T follicular helper cell (primary cell): ENCODE data around the gene TOMM22.
"Not testable (repeated sequence)": the region's sequence is repeated elsewhere in the genome, so short reads cannot be mapped to it uniquely, and the experiment has no call there.

Experiments used
- DNase-seq: peaks from one replicate; pipeline ENCODE4 v3.0.0-alpha.2; 2020; ENCODE audit warnings: low read depth
- total RNA-seq, 2 experiments: gene quantifications; one replicate each; lab custom pipeline; 2026; lab: John Stamatoyannopoulos, UW

Gene TOMM22
- total RNA-seq = 64.1 to 169 reads per million in 2 experiments

- DNase-seq = peak; percentile 71
Observed at GRCh38 chr22:38681582-38682335, at the start of gene TOMM22. Gene TOMM22 (plus strand): TSS chr22:38681957. CDS start chr22:38681979, 22 bp downstream.

GRCh38 chr22:38632528-38632927, 49.2 kb upstream of the TOMM22 start:
- DNase-seq = no peak

- DNase-seq = no peak
Observed at GRCh38 chr22:38638216-38638615, 43.5 kb upstream of the TOMM22 start.

DNA sequence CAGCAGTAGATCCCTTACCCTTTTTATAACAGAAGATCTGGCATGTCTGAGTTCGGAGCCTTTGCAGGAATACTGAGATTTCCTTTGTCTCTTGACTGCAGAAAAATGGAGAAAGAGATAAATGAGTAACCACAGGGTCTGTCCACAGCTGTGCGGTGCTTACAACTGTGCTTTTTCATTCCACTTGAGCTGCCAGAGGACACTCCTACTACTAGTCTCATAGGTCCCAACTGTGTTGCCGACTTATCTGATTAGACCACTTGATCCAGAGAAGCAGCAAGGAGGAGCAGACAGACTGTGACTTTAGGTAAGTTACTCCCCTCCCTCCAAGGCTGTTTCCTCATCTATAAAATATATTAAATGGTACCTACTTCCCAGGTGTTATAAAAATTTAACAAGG, 43.0 kb upstream of the TOMM22 start:
- no peak for DNase-seq

GRCh38 chr22:38641476-38642040, 40.2 kb upstream of the TOMM22 start:
- DNase-seq = no peak

DNA sequence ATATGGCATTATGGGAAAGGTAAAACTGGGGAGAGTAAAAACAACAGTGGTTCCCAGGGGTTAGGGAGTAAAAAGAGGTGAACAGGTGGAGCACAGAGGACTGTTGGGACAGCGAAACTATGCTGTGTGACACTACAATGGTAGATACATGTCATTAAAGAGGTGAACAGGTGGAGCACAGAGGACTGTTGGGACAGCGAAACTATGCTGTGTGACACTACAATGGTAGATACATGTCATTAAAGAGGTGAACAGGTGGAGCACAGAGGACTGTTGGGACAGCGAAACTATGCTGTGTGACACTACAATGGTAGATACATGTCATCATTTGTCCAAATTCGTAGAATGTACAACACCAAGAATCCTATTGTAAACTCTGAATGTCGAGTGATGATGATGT, 37.5 kb upstream of the TOMM22 start:
- not testable (repeated sequence) for DNase-seq

GRCh38 chr22:38645430-38645829, 36.3 kb upstream of the TOMM22 start:
- no peak for DNase-seq

DNA sequence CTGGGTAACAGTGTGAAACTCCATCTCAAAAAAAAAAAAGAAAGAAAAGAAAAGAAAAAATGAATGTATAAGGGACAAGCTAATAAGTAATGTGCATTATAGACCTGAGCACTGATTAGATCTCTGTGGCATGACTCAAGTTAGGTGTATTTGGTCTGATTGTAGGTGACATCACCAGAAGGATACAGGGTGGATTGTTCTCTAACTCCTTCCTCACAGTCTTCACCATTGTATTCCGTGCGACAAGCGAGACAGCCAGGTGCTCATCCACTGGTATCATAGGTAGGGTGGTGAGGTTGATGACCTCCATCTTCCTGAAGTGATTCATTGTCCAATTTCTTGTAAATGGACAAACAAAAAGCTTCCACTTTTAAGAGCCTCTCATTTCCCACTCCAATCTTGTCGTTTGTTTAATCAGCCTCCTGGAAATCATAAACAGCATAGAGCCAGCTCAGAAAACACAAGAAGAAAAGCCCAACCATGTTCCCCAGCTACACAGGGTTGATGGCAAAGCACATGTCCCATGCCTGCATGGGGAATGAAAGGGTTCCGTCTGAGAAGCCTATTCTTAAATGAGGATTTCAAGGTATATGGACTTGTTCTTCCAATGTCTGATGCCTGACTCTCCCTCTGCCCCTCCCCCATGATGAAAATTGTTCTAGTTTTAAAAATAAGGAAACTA, 31.8 kb upstream of the TOMM22 start:
- DNase-seq = no peak

DNA sequence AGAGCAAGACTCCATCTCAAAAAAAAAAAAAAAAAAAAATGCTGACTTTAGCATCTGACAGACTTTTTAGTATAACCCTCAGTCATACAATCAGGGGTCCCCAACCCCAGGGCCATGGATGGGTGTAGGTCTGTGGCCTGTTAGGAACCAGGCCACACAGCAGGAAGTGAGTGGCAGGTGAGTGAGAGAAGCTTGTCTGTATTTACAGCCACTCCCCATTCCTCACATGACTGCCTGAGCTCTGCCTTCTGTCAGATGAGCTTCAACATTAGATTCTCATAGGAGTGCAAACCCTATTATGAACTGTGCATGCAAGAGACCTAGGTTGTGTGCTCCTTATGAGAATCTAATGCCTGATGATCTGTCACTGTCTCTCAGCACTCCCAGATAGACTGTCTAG, 28.9 kb upstream of the TOMM22 start:
- DNase-seq = no peak

- DNase-seq = no peak
Observed at GRCh38 chr22:38653741-38654140, 28.0 kb upstream of the TOMM22 start.

DNA sequence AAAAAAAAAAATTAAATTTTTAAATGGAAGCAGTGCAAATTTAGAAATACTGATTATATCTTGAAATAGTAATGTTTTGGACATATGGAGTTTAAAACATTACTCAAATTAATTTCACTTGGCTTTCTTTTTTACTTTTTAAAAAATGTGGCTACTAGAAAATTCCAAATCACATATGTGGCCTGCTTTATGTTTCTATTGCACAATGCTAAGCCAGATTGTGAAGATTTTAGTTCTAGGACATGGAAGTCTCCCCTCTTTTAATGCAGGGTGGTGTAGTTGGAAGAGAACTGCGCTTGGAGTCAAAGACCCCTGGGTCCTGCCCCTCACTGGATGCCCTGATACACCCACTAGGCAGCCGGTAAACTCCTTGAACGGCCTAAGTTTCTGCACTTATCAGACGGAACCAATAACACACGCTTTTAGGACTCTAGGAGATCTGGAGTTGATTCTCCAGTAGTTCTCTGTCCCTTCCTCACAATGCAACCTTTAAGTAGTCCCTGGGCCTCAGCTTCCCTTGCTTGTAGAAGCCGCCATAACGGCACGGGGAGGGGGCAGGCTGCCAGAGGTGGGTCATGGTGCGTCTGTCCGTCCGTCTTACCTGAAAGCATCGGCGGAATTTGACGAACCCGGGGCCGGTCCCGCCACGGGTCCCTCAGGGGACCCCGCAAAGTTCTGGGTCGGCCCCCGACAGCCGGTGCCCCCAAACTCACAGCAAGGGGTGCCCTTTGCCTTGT, 26.1 kb upstream of the TOMM22 start:
- no peak for DNase-seq

DNA sequence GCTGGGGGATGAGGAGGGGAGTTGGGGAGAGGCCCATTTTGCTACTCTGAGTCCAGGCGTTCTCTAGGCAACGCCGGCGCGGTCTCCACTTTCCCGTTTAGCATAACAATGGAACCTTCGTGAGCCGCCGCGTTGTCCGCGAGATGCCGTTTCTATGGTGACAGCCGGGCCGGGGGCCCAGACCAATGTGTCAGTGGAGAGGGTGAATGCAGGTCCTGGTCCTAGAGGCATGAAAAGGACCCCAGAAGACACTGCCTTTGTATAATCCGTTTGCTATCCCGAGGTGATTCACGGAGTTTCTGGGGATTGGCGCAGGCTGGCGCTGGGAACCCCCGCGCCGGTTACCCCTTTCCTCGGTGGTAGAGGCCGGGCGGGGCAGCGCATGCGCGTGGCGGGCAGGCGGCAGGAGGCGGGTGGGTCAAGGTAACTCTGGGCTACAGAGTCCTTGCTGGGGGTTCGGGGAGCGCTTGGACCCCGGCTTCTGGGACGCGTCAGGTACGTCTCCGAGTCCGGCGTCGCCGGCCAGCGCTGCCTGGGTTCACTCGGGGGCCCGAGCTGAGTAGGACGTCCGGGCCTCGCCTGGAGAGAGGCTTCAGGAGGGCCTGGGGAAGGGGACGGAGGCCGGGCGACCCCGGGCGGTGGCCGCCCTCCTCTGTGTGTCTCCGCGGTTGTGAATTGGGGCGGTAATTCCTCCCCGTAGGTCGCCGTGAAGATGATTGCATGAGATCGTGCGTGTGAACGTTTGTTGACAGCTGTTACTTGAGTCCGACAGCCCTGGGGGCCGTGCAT, 25.3 kb upstream of the TOMM22 start, which contains the start of the genes CBY1 and FAM227A:
Gene CBY1, plus strand, starts transcription at position 383 of the 789 bp plus-strand sequence. CDS start 11,417 bp downstream, outside the sequence.
Gene FAM227A, minus strand, starts transcription at position 137 of the 789 bp plus-strand sequence. CDS start 6,224 bp downstream, outside the sequence.
- peak; percentile 74 for DNase-seq

GRCh38 chr22:38657045-38657909, 24.5 kb upstream of the TOMM22 start:
- no peak for DNase-seq

- no peak for DNase-seq
Observed at GRCh38 chr22:38674888-38675287, 6.9 kb upstream of the TOMM22 start.

GRCh38 chr22:38675833-38676232, 5.9 kb upstream of the TOMM22 start:
- no peak for DNase-seq

GRCh38 chr22:38684895-38685294, 3.1 kb downstream of the TOMM22 start:
- DNase-seq = no peak

- DNase-seq = no peak
Observed at GRCh38 chr22:38685761-38686160, 4.0 kb downstream of the TOMM22 start.

- no peak for DNase-seq
Observed at GRCh38 chr22:38689651-38690050, 7.9 kb downstream of the TOMM22 start.

DNA sequence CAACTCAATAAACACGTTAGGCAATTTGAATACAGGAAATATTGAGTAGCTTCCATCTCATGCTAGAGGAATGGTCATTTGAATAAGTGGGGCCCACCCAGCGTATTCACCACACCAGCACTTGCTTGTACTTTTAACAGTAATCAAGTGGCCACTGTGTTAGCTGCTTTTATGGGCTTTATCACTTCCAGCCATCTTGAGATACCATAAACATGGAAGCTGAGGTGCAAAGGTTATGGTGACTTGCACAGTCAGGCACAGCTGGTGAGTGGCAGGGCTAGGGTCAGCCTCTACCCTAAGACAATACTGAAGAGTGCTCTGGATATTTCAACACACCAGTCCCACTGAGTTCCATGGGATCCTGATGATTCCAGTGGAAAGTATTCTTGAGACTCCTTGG, 12.3 kb downstream of the TOMM22 start:
- no peak for DNase-seq

DNA sequence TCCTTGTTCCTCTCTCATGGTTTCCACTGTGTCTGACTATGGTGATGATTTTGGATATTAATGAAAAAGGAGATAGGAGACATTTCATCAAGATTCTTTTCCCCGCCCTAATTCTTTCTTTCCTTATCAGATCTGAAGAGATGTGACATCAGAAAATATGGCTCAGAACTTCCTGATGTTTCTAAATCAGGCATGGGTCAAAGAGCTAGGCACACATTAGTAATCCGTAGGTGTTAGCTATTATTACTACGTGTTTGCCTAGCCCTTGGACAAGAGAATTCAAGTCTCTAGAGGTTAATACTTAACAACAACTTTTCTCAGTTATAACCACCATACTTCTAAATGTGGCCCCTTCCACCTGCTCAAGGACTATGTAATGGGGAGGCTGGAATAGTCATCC, 13.2 kb downstream of the TOMM22 start:
- no peak for DNase-seq
